ENCODE measurements around the gene MFSD12. TPM values are rescaled to one million over a fixed set of nuclear protein-coding genes. Genes with fewer than 3 reads are reported as not detected.

MFSD12 gene
- total RNA-seq, 1 donor from 2014 or later: 154 TPM

- DNase-seq (ENCODE audit: low read depth): no peak
- Histone ChIP-seq H3K36me3 (ENCODE audit: control insufficient read depth, insufficient read depth, low read length) (no peaks in the 10 kb centered on the region), H3K27me3 (ENCODE audit: control insufficient read depth, insufficient read depth, low read length) (no peaks in the 10 kb centered on the region), H3K4me3 (ENCODE audit: low read depth, low read length) (no peak overlapping the region)
- TF ChIP-seq, protein P1, sequence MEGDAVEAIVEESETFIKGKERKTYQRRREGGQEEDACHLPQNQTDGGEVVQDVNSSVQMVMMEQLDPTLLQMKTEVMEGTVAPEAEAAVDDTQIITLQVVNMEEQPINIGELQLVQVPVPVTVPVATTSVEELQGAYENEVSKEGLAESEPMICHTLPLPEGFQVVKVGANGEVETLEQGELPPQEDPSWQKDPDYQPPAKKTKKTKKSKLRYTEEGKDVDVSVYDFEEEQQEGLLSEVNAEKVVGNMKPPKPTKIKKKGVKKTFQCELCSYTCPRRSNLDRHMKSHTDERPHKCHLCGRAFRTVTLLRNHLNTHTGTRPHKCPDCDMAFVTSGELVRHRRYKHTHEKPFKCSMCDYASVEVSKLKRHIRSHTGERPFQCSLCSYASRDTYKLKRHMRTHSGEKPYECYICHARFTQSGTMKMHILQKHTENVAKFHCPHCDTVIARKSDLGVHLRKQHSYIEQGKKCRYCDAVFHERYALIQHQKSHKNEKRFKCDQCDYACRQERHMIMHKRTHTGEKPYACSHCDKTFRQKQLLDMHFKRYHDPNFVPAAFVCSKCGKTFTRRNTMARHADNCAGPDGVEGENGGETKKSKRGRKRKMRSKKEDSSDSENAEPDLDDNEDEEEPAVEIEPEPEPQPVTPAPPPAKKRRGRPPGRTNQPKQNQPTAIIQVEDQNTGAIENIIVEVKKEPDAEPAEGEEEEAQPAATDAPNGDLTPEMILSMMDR (IDR thresholded peaks at IDR 0.05; ENCODE audit: insufficient read depth, low read length, poor library complexity, severe bottlenecking): no peak
These were observed 39.1 kb downstream of the MFSD12 start for GRCh38 chr19:3518255-3518654.

GRCh38 chr19:3517638-3518037 is 39.7 kb downstream of the MFSD12 start:
- no peak overlapping the region for H3K4me3 ChIP-seq (ENCODE audit: low read depth, low read length)

DNA sequence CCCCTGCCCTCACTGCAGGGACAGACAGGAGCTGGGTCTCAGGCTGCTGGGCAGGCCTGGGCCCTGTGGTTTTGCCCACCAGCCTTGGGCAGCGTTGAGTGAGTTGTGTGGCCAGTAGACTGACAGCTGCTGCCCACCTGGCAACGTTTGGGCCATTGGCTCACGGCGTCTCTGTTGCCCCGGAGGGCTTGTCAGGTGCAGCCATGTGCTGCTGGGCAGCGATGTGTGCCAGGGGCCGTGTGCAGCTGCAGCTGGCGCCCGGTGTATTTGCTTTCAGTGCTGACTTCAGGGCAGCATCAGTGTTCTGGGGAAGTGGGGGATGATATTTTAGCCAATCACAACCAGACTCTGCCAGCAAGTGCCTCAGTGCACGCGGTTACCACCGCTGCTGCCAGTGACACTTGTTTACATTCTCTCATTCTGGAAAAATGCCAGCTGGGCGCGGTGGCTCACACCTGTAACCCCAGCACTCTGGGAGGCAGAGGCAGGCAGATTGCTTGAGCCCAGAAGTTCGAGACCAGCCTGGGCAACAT is 40.6 kb downstream of the MFSD12 start:
- no peaks in the 10 kb centered on the region for H3K36me3 ChIP-seq (ENCODE audit: control insufficient read depth, insufficient read depth, low read length)
- no peak for DNase-seq (ENCODE audit: low read depth)
- TF ChIP-seq, protein P1 (IDR thresholded peaks at IDR 0.05; ENCODE audit: insufficient read depth, low read length, poor library complexity, severe bottlenecking): no peak

More at GRCh38 chr19:3517638-3518037, 39.7 kb downstream of the MFSD12 start:
- Histone ChIP-seq H3K27me3 (ENCODE audit: control insufficient read depth, insufficient read depth, low read length) (no peaks in the 10 kb centered on the region), H3K36me3 (ENCODE audit: control insufficient read depth, insufficient read depth, low read length) (no peaks in the 10 kb centered on the region)
- TF ChIP-seq, protein P1 (IDR thresholded peaks at IDR 0.05; ENCODE audit: insufficient read depth, low read length, poor library complexity, severe bottlenecking): no peak
- DNase-seq (ENCODE audit: low read depth): no peak

DNA sequence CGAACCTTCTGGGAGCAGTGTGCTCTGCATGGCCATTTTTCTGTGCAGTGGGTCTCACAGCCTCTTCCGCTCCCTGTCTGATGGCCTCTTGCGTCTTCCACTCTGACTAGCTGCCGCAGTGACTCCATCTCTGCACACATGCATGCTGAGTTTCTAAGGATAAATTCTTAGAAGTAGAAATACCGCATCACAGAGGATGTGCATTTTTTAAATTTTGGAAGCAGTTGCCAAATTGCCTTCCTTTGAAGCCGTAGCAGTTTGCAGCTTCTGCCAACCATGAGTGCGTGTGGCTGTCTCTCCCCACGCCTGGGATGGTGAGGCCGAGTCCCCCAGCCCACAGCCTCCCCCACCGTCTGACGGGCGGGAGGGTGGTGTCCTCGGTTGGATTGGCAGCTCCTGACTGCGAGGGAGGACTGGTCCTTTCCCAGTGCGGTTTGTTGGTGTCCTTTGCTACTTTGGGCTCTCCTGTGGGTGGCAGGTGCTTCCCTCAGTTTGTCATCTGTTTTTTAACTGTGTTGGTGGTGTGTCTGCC is 41.4 kb downstream of the MFSD12 start:
- no peaks in the 10 kb centered on the region for H3K27me3 ChIP-seq (ENCODE audit: control insufficient read depth, insufficient read depth, low read length)
- no peak overlapping the region for H3K4me3 ChIP-seq (ENCODE audit: low read depth, low read length)
- no peaks in the 10 kb centered on the region for H3K36me3 ChIP-seq (ENCODE audit: control insufficient read depth, insufficient read depth, low read length)
- no peak for DNase-seq (ENCODE audit: low read depth)
- TF ChIP-seq, protein P1 (IDR thresholded peaks at IDR 0.05; ENCODE audit: insufficient read depth, low read length, poor library complexity, severe bottlenecking): no peak

More for the DNA sequence above, 40.6 kb downstream of the MFSD12 start:
- no peak overlapping the region for H3K4me3 ChIP-seq (ENCODE audit: low read depth, low read length)
- H3K27me3 ChIP-seq (ENCODE audit: control insufficient read depth, insufficient read depth, low read length): no peaks in the 10 kb centered on the region

DNA sequence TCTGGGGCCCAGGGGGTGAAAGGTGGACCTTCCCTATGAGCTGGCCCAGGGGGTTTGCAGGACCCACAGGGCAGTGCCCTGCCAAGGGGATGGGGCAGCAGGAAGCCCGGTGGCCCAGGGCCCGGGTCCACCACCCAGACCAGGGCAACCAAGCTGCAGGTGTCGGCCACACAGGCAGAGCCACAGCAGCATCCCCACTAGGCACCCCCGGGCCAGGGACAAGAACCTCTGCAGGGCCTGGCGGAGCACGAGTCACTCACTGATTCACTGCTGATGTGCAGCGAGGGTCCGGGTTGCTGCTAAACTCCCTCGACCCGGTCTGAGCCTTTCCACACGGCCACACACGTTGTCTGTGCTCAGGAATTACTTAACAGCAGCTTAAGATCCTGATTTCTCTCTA is 42.5 kb downstream of the MFSD12 start:
- H3K36me3 ChIP-seq (ENCODE audit: control insufficient read depth, insufficient read depth, low read length): no peaks in the 10 kb centered on the region
- H3K27me3 ChIP-seq (ENCODE audit: control insufficient read depth, insufficient read depth, low read length): no peaks in the 10 kb centered on the region
- no peak overlapping the region for H3K4me3 ChIP-seq (ENCODE audit: low read depth, low read length)
- no peak for DNase-seq (ENCODE audit: low read depth)
- TF ChIP-seq, protein P1 (IDR thresholded peaks at IDR 0.05; ENCODE audit: insufficient read depth, low read length, poor library complexity, severe bottlenecking): no peak

Data from kidney epithelial cell (primary cell).